ENCODE measurements around the gene SHANK1. TPM values are rescaled to one million over a fixed set of nuclear protein-coding genes. Genes with fewer than 3 reads are reported as not detected.
"Not testable (repeated sequence)": the region's sequence is repeated elsewhere in the genome, so short reads cannot be mapped to it uniquely, and the experiment has no call there.

Gene SHANK1
- total RNA-seq (not detected), polyA plus RNA-seq (not detected)

DNA sequence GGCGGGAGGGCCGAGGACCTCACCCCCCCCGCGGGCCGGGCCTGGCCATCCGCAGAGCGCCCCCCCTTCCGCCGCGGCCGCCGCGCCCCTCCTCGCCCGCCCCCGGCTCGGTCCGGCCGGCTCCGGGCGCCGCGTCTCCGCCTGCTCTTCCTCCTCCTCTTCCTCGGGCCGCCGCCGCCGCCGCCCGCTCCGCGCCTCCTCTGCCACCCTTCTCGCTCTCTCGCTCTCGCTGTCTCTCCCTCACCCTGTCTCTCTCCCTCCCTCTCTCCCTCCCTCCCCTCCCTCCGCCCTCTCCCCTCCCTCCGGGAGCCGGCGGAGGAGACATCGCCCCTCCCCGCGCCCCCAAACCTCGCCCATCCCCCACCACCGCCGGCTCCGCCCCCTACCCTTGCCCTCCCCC is at the start of gene SHANK1:
SHANK1 (minus strand) TSS at position 237 of the 400 bp plus-strand sequence. CDS start 2,883 bp downstream, outside the sequence.
- H3K4me3 Mint-ChIP-seq: peak within 1 kb of the TSS in 3 of 4 donors; percentile 5 to 65 (median 32)
- H3K9me3 ChIP-seq (ENCODE audit: control insufficient read depth in 2 of 2, low read length in 2 of 2): no peaks in the 10 kb centered on the region
- peaks cover 66% of the 10 kb centered on the region for H3K27me3 Mint-ChIP-seq
- peaks cover 0 to 30% (median 4%) of the 10 kb centered on the region in 4 donors for H3K4me1 Mint-ChIP-seq
- no peaks in the 10 kb centered on the region for H3K36me3 Mint-ChIP-seq
- ATAC-seq (ENCODE audit: low read depth in 2 of 2) (no peak), DNase-seq (no peak)
- H3K9me3 Mint-ChIP-seq: peaks cover 0 to 12% (median 1%) of the 10 kb centered on the region in 7 donors
- H3K4me1 ChIP-seq (ENCODE audit: control insufficient read depth, insufficient read depth, low read length, poor library complexity, severe bottlenecking): peaks cover 6% of the 10 kb centered on the region
- H3K36me3 ChIP-seq (ENCODE audit: control insufficient read depth, insufficient read depth, low read length): no peaks in the 10 kb centered on the region
- H3K27me3 ChIP-seq (ENCODE audit: control insufficient read depth, insufficient read depth, low read length): peaks cover 4% of the 10 kb centered on the region
- no peak within 1 kb of the TSS for H3K27ac Mint-ChIP-seq
- H3K4me3 ChIP-seq (ENCODE audit: low read depth, low read length): no peak within 1 kb of the TSS
- H3K27ac ChIP-seq (ENCODE audit: insufficient read depth, low read length, poor library complexity, severe bottlenecking): no peak within 1 kb of the TSS

DNA sequence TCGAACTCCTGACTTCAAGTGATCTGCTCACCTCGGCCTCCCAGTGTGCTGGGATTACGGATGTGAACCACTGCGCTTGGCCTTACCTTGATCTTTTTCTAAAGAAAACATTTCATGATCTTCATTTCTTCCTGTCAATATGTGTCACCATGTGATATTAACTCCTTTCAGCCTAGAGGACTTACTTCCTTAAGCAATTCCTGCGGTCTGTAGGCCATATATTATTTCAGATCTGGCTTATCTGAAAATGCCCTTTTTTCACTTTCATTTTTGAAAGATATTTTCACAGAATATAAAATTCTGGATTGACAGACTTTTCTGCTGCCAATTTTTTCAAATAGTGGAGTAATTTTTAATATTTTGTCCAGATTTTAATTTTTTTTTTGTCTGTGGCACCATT is 48.7 kb upstream of the SHANK1 start:
- no peak overlapping the region for H3K4me3 Mint-ChIP-seq
- DNase-seq (no peak), ATAC-seq (ENCODE audit: low read depth in 2 of 2) (no peak)
- no peaks in the 10 kb centered on the region for H3K4me1 Mint-ChIP-seq
- H3K36me3 ChIP-seq (ENCODE audit: control insufficient read depth, insufficient read depth, low read length): no peaks in the 10 kb centered on the region
- no peaks in the 10 kb centered on the region for H3K36me3 Mint-ChIP-seq
- H3K9me3 ChIP-seq (ENCODE audit: control insufficient read depth in 2 of 2, low read length in 2 of 2): no peaks in the 10 kb centered on the region
- H3K4me3 ChIP-seq (ENCODE audit: low read depth, low read length): no peak overlapping the region
- H3K9me3 Mint-ChIP-seq: no peaks in the 10 kb centered on the region
- H3K27ac Mint-ChIP-seq: no peak overlapping the region
- H3K27me3 Mint-ChIP-seq: peaks cover 9% of the 10 kb centered on the region
- no peaks in the 10 kb centered on the region for H3K27me3 ChIP-seq (ENCODE audit: control insufficient read depth, insufficient read depth, low read length)
- no peaks in the 10 kb centered on the region for H3K4me1 ChIP-seq (ENCODE audit: control insufficient read depth, insufficient read depth, low read length, poor library complexity, severe bottlenecking)
- no peak overlapping the region for H3K27ac ChIP-seq (ENCODE audit: insufficient read depth, low read length, poor library complexity, severe bottlenecking)

DNA sequence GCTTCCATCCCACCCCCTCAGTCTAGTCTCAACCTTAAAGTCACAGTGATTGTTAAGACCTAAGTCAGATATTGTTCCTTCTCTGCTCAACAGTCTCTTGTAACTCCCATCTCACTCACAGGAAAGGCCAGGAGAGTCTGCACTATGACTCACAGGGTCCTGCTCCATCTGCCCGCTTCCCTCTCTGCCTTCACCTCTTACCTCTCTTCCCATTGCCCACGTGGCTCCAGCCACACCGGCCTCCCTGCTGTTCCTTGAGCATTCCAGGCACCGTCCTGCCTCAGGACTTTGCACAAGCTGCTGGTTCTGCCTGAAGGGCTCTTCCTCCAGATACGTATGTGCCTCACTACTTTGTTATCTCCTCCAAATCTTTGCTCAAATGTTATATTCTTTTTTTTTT is 47.7 kb upstream of the SHANK1 start:
- H3K4me3 Mint-ChIP-seq; H3K27me3 Mint-ChIP-seq; H3K36me3 Mint-ChIP-seq; H3K4me1 Mint-ChIP-seq; DNase-seq; H3K4me1 ChIP-seq (ENCODE audit: control insufficient read depth, insufficient read depth, low read length, poor library complexity, severe bottlenecking); H3K9me3 ChIP-seq (ENCODE audit: control insufficient read depth in 2 of 2, low read length in 2 of 2); H3K9me3 Mint-ChIP-seq; H3K27ac ChIP-seq (ENCODE audit: insufficient read depth, low read length, poor library complexity, severe bottlenecking); ATAC-seq (ENCODE audit: low read depth in 2 of 2); H3K4me3 ChIP-seq (ENCODE audit: low read depth, low read length); H3K36me3 ChIP-seq (ENCODE audit: control insufficient read depth, insufficient read depth, low read length); H3K27ac Mint-ChIP-seq; H3K27me3 ChIP-seq (ENCODE audit: control insufficient read depth, insufficient read depth, low read length): not testable (repeated sequence)

DNA sequence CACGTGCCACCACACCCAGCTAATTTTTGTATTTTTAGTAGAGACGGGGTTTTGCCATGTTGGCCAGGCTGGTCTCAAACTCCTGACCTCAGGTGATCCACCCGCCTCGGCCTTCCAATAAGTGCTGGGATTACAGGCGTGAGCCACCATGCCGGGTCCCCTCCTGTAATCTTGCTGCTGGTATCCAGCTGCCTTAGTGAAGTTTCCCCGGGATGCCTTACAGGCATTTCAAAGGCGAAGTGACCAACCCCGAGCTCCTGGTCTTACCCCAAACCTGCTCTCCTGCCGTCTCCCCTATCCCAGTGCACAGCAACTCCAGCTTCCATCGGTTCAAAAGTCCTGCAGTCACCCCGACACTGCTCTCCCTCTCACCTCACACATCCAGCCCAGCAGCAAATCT is 47.1 kb upstream of the SHANK1 start:
- H3K36me3 Mint-ChIP-seq; H3K27ac Mint-ChIP-seq; H3K4me1 Mint-ChIP-seq; H3K4me3 ChIP-seq (ENCODE audit: low read depth, low read length); DNase-seq; H3K9me3 Mint-ChIP-seq; ATAC-seq (ENCODE audit: low read depth in 2 of 2); H3K27me3 ChIP-seq (ENCODE audit: control insufficient read depth, insufficient read depth, low read length); H3K36me3 ChIP-seq (ENCODE audit: control insufficient read depth, insufficient read depth, low read length); H3K27ac ChIP-seq (ENCODE audit: insufficient read depth, low read length, poor library complexity, severe bottlenecking); H3K4me1 ChIP-seq (ENCODE audit: control insufficient read depth, insufficient read depth, low read length, poor library complexity, severe bottlenecking); H3K27me3 Mint-ChIP-seq; H3K9me3 ChIP-seq (ENCODE audit: control insufficient read depth in 2 of 2, low read length in 2 of 2); H3K4me3 Mint-ChIP-seq: not testable (repeated sequence)

DNA sequence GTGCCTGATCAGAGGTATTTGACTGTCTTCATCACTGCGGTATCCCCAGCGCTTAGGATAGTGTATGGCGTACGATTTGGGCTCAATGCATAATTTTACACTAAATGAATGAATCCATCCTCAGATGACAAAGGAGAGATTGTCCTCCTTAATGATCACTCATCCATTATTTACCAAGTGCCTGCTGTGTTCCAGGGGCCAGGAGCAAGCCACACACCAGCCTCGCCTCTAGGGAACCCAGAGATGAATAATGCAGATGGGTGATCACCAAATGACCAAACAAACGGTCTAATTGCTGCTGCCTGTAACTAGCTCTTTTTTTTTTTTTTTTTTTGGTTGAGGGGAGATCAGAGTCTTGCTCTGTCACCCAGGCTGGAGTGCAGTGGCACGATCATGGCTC is 44.8 kb upstream of the SHANK1 start:
- Histone ChIP-seq H3K36me3 (ENCODE audit: control insufficient read depth, insufficient read depth, low read length) (no peaks in the 10 kb centered on the region), H3K4me1 (ENCODE audit: control insufficient read depth, insufficient read depth, low read length, poor library complexity, severe bottlenecking) (no peaks in the 10 kb centered on the region), H3K27ac (ENCODE audit: insufficient read depth, low read length, poor library complexity, severe bottlenecking) (no peak overlapping the region), H3K9me3 (ENCODE audit: control insufficient read depth in 2 of 2, low read length in 2 of 2) (no peaks in the 10 kb centered on the region), H3K27me3 (ENCODE audit: control insufficient read depth, insufficient read depth, low read length) (no peaks in the 10 kb centered on the region), H3K4me3 (ENCODE audit: low read depth, low read length) (no peak overlapping the region)
- Mint-ChIP-seq H3K27ac (no peak overlapping the region), H3K9me3 (peaks cover 0 to 1% (median 0%) of the 10 kb centered on the region in 7 donors), H3K4me3 (no peak overlapping the region), H3K36me3 (no peaks in the 10 kb centered on the region), H3K27me3 (no peaks in the 10 kb centered on the region), H3K4me1 (no peaks in the 10 kb centered on the region)
- ATAC-seq (ENCODE audit: low read depth in 2 of 2): no peak
- DNase-seq: no peak

DNA sequence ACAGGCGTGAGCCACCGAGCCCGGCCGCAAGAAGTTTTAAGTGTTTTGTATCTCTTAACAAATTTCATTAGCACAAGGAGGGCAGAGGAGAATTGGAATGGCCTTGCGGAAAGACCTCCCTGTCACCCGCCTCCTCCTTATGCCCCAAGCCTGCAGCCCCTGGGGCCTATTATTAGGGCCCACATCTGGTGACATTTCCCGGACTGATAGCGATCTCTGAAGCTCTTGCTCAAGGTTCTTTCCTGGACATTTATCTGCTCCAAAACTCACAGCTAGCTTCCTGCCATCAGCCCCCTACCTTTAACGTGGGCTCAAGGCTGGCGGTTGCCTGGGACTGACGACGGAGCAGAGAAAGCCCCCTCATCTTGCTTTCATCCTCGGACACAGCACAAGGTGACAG is 43.9 kb upstream of the SHANK1 start:
- not testable (repeated sequence) for H3K27ac Mint-ChIP-seq; H3K36me3 ChIP-seq (ENCODE audit: control insufficient read depth, insufficient read depth, low read length); H3K27ac ChIP-seq (ENCODE audit: insufficient read depth, low read length, poor library complexity, severe bottlenecking); H3K27me3 Mint-ChIP-seq; H3K9me3 ChIP-seq (ENCODE audit: control insufficient read depth in 2 of 2, low read length in 2 of 2); DNase-seq; H3K9me3 Mint-ChIP-seq; H3K4me3 Mint-ChIP-seq; H3K27me3 ChIP-seq (ENCODE audit: control insufficient read depth, insufficient read depth, low read length); H3K4me1 Mint-ChIP-seq; ATAC-seq (ENCODE audit: low read depth in 2 of 2); H3K4me1 ChIP-seq (ENCODE audit: control insufficient read depth, insufficient read depth, low read length, poor library complexity, severe bottlenecking); H3K4me3 ChIP-seq (ENCODE audit: low read depth, low read length); H3K36me3 Mint-ChIP-seq

DNA sequence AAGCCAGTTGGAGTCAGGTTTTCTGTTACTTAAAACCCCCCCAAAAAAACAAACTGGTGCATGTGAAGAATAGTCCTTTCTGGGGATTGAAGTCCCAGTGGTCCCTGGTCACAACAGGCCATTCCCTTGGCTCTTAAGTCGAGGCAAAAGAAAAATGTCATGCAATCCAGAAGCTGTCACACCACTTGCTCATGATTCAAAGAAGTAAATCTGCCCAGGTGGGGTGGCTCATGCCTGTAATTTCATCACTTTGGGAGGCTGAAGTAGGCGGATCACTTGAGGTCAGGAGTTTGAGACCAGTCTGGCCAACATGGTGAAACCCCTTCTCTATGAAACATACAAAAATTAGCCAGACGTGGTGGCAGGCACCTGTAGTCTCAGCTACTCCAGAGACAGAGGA is 41.9 kb upstream of the SHANK1 start:
- H3K9me3 ChIP-seq (ENCODE audit: control insufficient read depth in 2 of 2, low read length in 2 of 2); H3K4me1 ChIP-seq (ENCODE audit: control insufficient read depth, insufficient read depth, low read length, poor library complexity, severe bottlenecking); H3K27ac ChIP-seq (ENCODE audit: insufficient read depth, low read length, poor library complexity, severe bottlenecking); DNase-seq; H3K27ac Mint-ChIP-seq; H3K27me3 ChIP-seq (ENCODE audit: control insufficient read depth, insufficient read depth, low read length); H3K4me3 ChIP-seq (ENCODE audit: low read depth, low read length); H3K4me1 Mint-ChIP-seq; ATAC-seq (ENCODE audit: low read depth in 2 of 2); H3K4me3 Mint-ChIP-seq; H3K27me3 Mint-ChIP-seq; H3K9me3 Mint-ChIP-seq; H3K36me3 ChIP-seq (ENCODE audit: control insufficient read depth, insufficient read depth, low read length); H3K36me3 Mint-ChIP-seq: not testable (repeated sequence)

DNA sequence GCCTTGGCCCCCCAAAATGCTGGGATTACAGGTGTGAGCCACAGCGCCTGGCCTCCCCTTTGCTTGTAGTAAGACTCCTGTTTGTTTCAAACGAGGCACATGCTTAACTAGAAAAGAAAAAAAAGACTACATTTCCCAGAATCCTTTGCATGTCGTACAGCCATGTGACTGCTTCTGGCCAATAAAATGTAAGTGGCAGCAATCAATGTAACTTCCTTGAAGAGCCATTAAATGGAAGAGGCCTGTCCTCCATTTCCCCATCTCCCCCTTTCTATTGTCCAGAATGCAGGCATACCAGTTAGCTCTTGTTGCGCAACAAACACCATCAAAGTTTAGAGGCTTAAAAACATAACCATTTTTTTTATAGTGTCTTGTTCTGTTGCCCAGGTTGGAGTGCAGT is 40.3 kb upstream of the SHANK1 start:
- H3K27ac Mint-ChIP-seq: no peak overlapping the region
- DNase-seq (peak in 1 of 3 donors; percentile 31), ATAC-seq (ENCODE audit: low read depth in 2 of 2) (no peak)
- peaks cover 0 to 3% (median 0%) of the 10 kb centered on the region in 7 donors for H3K9me3 Mint-ChIP-seq
- Histone ChIP-seq H3K27me3 (ENCODE audit: control insufficient read depth, insufficient read depth, low read length) (no peaks in the 10 kb centered on the region), H3K4me3 (ENCODE audit: low read depth, low read length) (no peak overlapping the region), H3K9me3 (ENCODE audit: control insufficient read depth in 2 of 2, low read length in 2 of 2) (no peaks in the 10 kb centered on the region), H3K36me3 (ENCODE audit: control insufficient read depth, insufficient read depth, low read length) (no peaks in the 10 kb centered on the region), H3K27ac (ENCODE audit: insufficient read depth, low read length, poor library complexity, severe bottlenecking) (no peak overlapping the region), H3K4me1 (ENCODE audit: control insufficient read depth, insufficient read depth, low read length, poor library complexity, severe bottlenecking) (no peaks in the 10 kb centered on the region)
- H3K27me3 Mint-ChIP-seq: peaks cover 10% of the 10 kb centered on the region
- H3K36me3 Mint-ChIP-seq: no peaks in the 10 kb centered on the region
- no peaks in the 10 kb centered on the region for H3K4me1 Mint-ChIP-seq
- H3K4me3 Mint-ChIP-seq: no peak overlapping the region
